Measurements from ENCODE around the gene LDLRAD4.

Gene LDLRAD4

GRCh38 chr18:13295894-13296293 lies 77.3 kb downstream of the LDLRAD4 start:
- DNase-seq (ENCODE audit: extremely low read depth, low read depth), result no peak
- no peak for TF ChIP-seq CTCF (IDR thresholded peaks at IDR 0.05; ENCODE audit: low read depth, low read length)

GRCh38 chr18:13296867-13297574 lies 78.5 kb downstream of the LDLRAD4 start:
- no peak for DNase-seq (ENCODE audit: extremely low read depth, low read depth)
- no peak for TF ChIP-seq CTCF (IDR thresholded peaks at IDR 0.05; ENCODE audit: low read depth, low read length)

- TF ChIP-seq CTCF (IDR thresholded peaks at IDR 0.05; ENCODE audit: low read depth, low read length), result no peak
- DNase-seq (ENCODE audit: extremely low read depth, low read depth), result no peak
These were observed 79.7 kb downstream of the LDLRAD4 start for GRCh38 chr18:13298262-13298661.

- DNase-seq (ENCODE audit: extremely low read depth, low read depth), result no peak
These were observed 81.5 kb downstream of the LDLRAD4 start for GRCh38 chr18:13300029-13300428.

GRCh38 chr18:13300796-13301195 lies 82.2 kb downstream of the LDLRAD4 start:
- no peak for DNase-seq (ENCODE audit: extremely low read depth, low read depth)
- no peak for TF ChIP-seq CTCF (IDR thresholded peaks at IDR 0.05; ENCODE audit: low read depth, low read length)

More at GRCh38 chr18:13300029-13300428, 81.5 kb downstream of the LDLRAD4 start:
- TF ChIP-seq CTCF (IDR thresholded peaks at IDR 0.05; ENCODE audit: low read depth, low read length), result no peak

- no peak for TF ChIP-seq CTCF (IDR thresholded peaks at IDR 0.05; ENCODE audit: low read depth, low read length)
- no peak for DNase-seq (ENCODE audit: extremely low read depth, low read depth)
These were observed 83.5 kb downstream of the LDLRAD4 start for GRCh38 chr18:13302040-13302439.

- no peak for DNase-seq (ENCODE audit: extremely low read depth, low read depth)
- no peak for TF ChIP-seq CTCF (IDR thresholded peaks at IDR 0.05; ENCODE audit: low read depth, low read length)
These were observed 84.1 kb downstream of the LDLRAD4 start for GRCh38 chr18:13302457-13303225.
